ENCODE results near the gene LRRC8E.

Gene LRRC8E

GRCh38 chr19:7910321-7911161, 22.2 kb downstream of the LRRC8E start:
- no peak overlapping the region for H3K56ac ChIP-seq (ENCODE audit: low read length)
- H3K79me1 ChIP-seq (ENCODE audit: low read length) = peaks cover 5% of the 10 kb centered on the region
- H3K9ac ChIP-seq (ENCODE audit: low read length) = no peak overlapping the region
- H2BK5ac ChIP-seq (ENCODE audit: low read length) = no peak overlapping the region
- no CpG with 5 or more reads among the region's 54 CpGs for WGBS (ENCODE audit: extremely low coverage, insufficient coverage, low lambda C conversion rate)
- H3K4ac ChIP-seq (ENCODE audit: low read depth, low read length) = no peak overlapping the region
- no peak overlapping the region for H4K8ac ChIP-seq (ENCODE audit: low read depth, low read length)
- H3K27me3 ChIP-seq (ENCODE audit: insufficient read depth, low read length, poor library complexity) = peaks cover 2% of the 10 kb centered on the region
- no peak overlapping the region for H3K4me2 ChIP-seq (ENCODE audit: low read length)
- H3K18ac ChIP-seq (ENCODE audit: low read length) = no peak overlapping the region
- peaks cover 3% of the 10 kb centered on the region for H3K36me3 ChIP-seq (ENCODE audit: control insufficient read depth, insufficient read depth, low read length)
- H3K4me3 ChIP-seq (ENCODE audit: low read length) = no peak overlapping the region
- H2AK5ac ChIP-seq (ENCODE audit: low read length) = no peak overlapping the region
- no peak for DNase-seq
- no peak overlapping the region for H2BK15ac ChIP-seq (replicated peaks; ENCODE audit: low read depth)
- H3K4me1 ChIP-seq (ENCODE audit: control insufficient read depth, low read depth, low read length) = no peaks in the 10 kb centered on the region
- no peak overlapping the region for H3K27ac ChIP-seq (ENCODE audit: low read depth, low read length)
- no peak overlapping the region for H2BK120ac ChIP-seq (ENCODE audit: low read depth, low read length)
- H4K5ac ChIP-seq (ENCODE audit: low read length) = no peak overlapping the region
- H3K79me2 ChIP-seq (ENCODE audit: control insufficient read depth, insufficient read depth, low read length) = no peaks in the 10 kb centered on the region
- no peak overlapping the region for H3K23ac ChIP-seq (ENCODE audit: low read length)

GRCh38 chr19:7911508-7912143, 23.3 kb downstream of the LRRC8E start:
- Histone ChIP-seq H4K8ac (ENCODE audit: low read depth, low read length) (no peak overlapping the region), H2BK5ac (ENCODE audit: low read length) (no peak overlapping the region), H3K79me1 (ENCODE audit: low read length) (peaks cover 4% of the 10 kb centered on the region), H4K5ac (ENCODE audit: low read length) (no peak overlapping the region), H3K4me1 (ENCODE audit: control insufficient read depth, low read depth, low read length) (no peaks in the 10 kb centered on the region), H3K56ac (ENCODE audit: low read length) (no peak overlapping the region), H3K27ac (ENCODE audit: low read depth, low read length) (no peak overlapping the region), H2BK120ac (ENCODE audit: low read depth, low read length) (no peak overlapping the region), H3K4me2 (ENCODE audit: low read length) (no peak overlapping the region), H3K27me3 (ENCODE audit: insufficient read depth, low read length, poor library complexity) (peaks cover 12% of the 10 kb centered on the region), H2BK15ac (replicated peaks; ENCODE audit: low read depth) (no peak overlapping the region), H3K9ac (ENCODE audit: low read length) (no peak overlapping the region), H3K36me3 (ENCODE audit: control insufficient read depth, insufficient read depth, low read length) (peaks cover 3% of the 10 kb centered on the region), H3K4me3 (ENCODE audit: low read length) (no peak overlapping the region), H3K23ac (ENCODE audit: low read length) (no peak overlapping the region), H3K79me2 (ENCODE audit: control insufficient read depth, insufficient read depth, low read length) (no peaks in the 10 kb centered on the region), H2AK5ac (ENCODE audit: low read length) (no peak overlapping the region), H3K18ac (ENCODE audit: low read length) (no peak overlapping the region), H3K4ac (ENCODE audit: low read depth, low read length) (no peak overlapping the region)
- DNase-seq = no peak
- WGBS (ENCODE audit: extremely low coverage, insufficient coverage, low lambda C conversion rate) = no CpG with 5 or more reads among the region's 18 CpGs

GRCh38 chr19:7912144-7912696, 23.9 kb downstream of the LRRC8E start:
- Histone ChIP-seq H3K36me3 (ENCODE audit: control insufficient read depth, insufficient read depth, low read length) (peaks cover 3% of the 10 kb centered on the region), H3K4ac (ENCODE audit: low read depth, low read length) (no peak overlapping the region), H2AK5ac (ENCODE audit: low read length) (no peak overlapping the region), H2BK15ac (replicated peaks; ENCODE audit: low read depth) (no peak overlapping the region), H3K27ac (ENCODE audit: low read depth, low read length) (no peak overlapping the region), H2BK120ac (ENCODE audit: low read depth, low read length) (no peak overlapping the region), H3K4me1 (ENCODE audit: control insufficient read depth, low read depth, low read length) (no peaks in the 10 kb centered on the region), H3K79me1 (ENCODE audit: low read length) (peaks cover 4% of the 10 kb centered on the region), H3K4me3 (ENCODE audit: low read length) (no peak overlapping the region), H4K8ac (ENCODE audit: low read depth, low read length) (no peak overlapping the region), H3K9ac (ENCODE audit: low read length) (no peak overlapping the region), H2BK5ac (ENCODE audit: low read length) (no peak overlapping the region), H3K4me2 (ENCODE audit: low read length) (no peak overlapping the region), H3K18ac (ENCODE audit: low read length) (no peak overlapping the region), H3K27me3 (ENCODE audit: insufficient read depth, low read length, poor library complexity) (peaks cover 18% of the 10 kb centered on the region), H3K79me2 (ENCODE audit: control insufficient read depth, insufficient read depth, low read length) (no peaks in the 10 kb centered on the region), H3K56ac (ENCODE audit: low read length) (no peak overlapping the region), H4K5ac (ENCODE audit: low read length) (no peak overlapping the region), H3K23ac (ENCODE audit: low read length) (no peak overlapping the region)
- no CpG with 5 or more reads among the region's 31 CpGs for WGBS (ENCODE audit: extremely low coverage, insufficient coverage, low lambda C conversion rate)
- DNase-seq = no peak

GRCh38 chr19:7912697-7913564, 24.6 kb downstream of the LRRC8E start:
- no peak overlapping the region for H2BK120ac ChIP-seq (ENCODE audit: low read depth, low read length)
- no peak overlapping the region for H3K4me2 ChIP-seq (ENCODE audit: low read length)
- peaks cover 19% of the 10 kb centered on the region for H3K27me3 ChIP-seq (ENCODE audit: insufficient read depth, low read length, poor library complexity)
- no peak overlapping the region for H3K4ac ChIP-seq (ENCODE audit: low read depth, low read length)
- H2BK15ac ChIP-seq (replicated peaks; ENCODE audit: low read depth) = no peak overlapping the region
- peaks cover 3% of the 10 kb centered on the region for H3K36me3 ChIP-seq (ENCODE audit: control insufficient read depth, insufficient read depth, low read length)
- no peak overlapping the region for H4K8ac ChIP-seq (ENCODE audit: low read depth, low read length)
- no peak overlapping the region for H2BK5ac ChIP-seq (ENCODE audit: low read length)
- H4K5ac ChIP-seq (ENCODE audit: low read length) = no peak overlapping the region
- H3K79me2 ChIP-seq (ENCODE audit: control insufficient read depth, insufficient read depth, low read length) = no peaks in the 10 kb centered on the region
- H3K18ac ChIP-seq (ENCODE audit: low read length) = no peak overlapping the region
- no peaks in the 10 kb centered on the region for H3K79me1 ChIP-seq (ENCODE audit: low read length)
- H3K23ac ChIP-seq (ENCODE audit: low read length) = no peak overlapping the region
- H3K27ac ChIP-seq (ENCODE audit: low read depth, low read length) = no peak overlapping the region
- H3K9ac ChIP-seq (ENCODE audit: low read length) = no peak overlapping the region
- no peaks in the 10 kb centered on the region for H3K4me1 ChIP-seq (ENCODE audit: control insufficient read depth, low read depth, low read length)
- DNase-seq = no peak
- no peak overlapping the region for H3K4me3 ChIP-seq (ENCODE audit: low read length)
- no CpG with 5 or more reads among the region's 39 CpGs for WGBS (ENCODE audit: extremely low coverage, insufficient coverage, low lambda C conversion rate)
- no peak overlapping the region for H3K56ac ChIP-seq (ENCODE audit: low read length)
- H2AK5ac ChIP-seq (ENCODE audit: low read length) = no peak overlapping the region

- no peak overlapping the region for H3K4me3 ChIP-seq (ENCODE audit: low read length)
- no peak overlapping the region for H3K56ac ChIP-seq (ENCODE audit: low read length)
- H4K8ac ChIP-seq (ENCODE audit: low read depth, low read length) = no peak overlapping the region
- no peak overlapping the region for H4K5ac ChIP-seq (ENCODE audit: low read length)
- H3K79me1 ChIP-seq (ENCODE audit: low read length) = no peaks in the 10 kb centered on the region
- no peak overlapping the region for H2BK5ac ChIP-seq (ENCODE audit: low read length)
- peaks cover 3% of the 10 kb centered on the region for H3K36me3 ChIP-seq (ENCODE audit: control insufficient read depth, insufficient read depth, low read length)
- H3K23ac ChIP-seq (ENCODE audit: low read length) = no peak overlapping the region
- no peak overlapping the region for H2AK5ac ChIP-seq (ENCODE audit: low read length)
- H3K79me2 ChIP-seq (ENCODE audit: control insufficient read depth, insufficient read depth, low read length) = no peaks in the 10 kb centered on the region
- no peak overlapping the region for H3K18ac ChIP-seq (ENCODE audit: low read length)
- no peak overlapping the region for H2BK15ac ChIP-seq (replicated peaks; ENCODE audit: low read depth)
- no peak overlapping the region for H3K4ac ChIP-seq (ENCODE audit: low read depth, low read length)
- no peak for DNase-seq
- H3K27ac ChIP-seq (ENCODE audit: low read depth, low read length) = no peak overlapping the region
- peaks cover 19% of the 10 kb centered on the region for H3K27me3 ChIP-seq (ENCODE audit: insufficient read depth, low read length, poor library complexity)
- no CpG with 5 or more reads among the region's 10 CpGs for WGBS (ENCODE audit: extremely low coverage, insufficient coverage, low lambda C conversion rate)
- no peak overlapping the region for H3K9ac ChIP-seq (ENCODE audit: low read length)
- no peaks in the 10 kb centered on the region for H3K4me1 ChIP-seq (ENCODE audit: control insufficient read depth, low read depth, low read length)
- H2BK120ac ChIP-seq (ENCODE audit: low read depth, low read length) = no peak overlapping the region
- H3K4me2 ChIP-seq (ENCODE audit: low read length) = no peak overlapping the region
Measured at GRCh38 chr19:7913652-7914051, 25.3 kb downstream of the LRRC8E start.
